ENCODE data around the gene COG5. TPM values are rescaled to one million over a fixed set of nuclear protein-coding genes. Genes with fewer than 3 reads are reported as not detected.
A peak's percentile ranks its signal among the peaks of the same experiment; 100 is the strongest.

The COG5 gene
- total and polyA plus RNA-seq, 11 donors: 9.4 to 61.6 (median 42.1) TPM

- WGBS, 4 donors: 72 to 85% (median 82%) methylated on average over 1 of the region's 1 CpG
- TF ChIP-seq POLR2A (IDR thresholded peaks at IDR 0.05) (no peak), CTCF (IDR thresholded peaks at IDR 0.05) (no peak)
- ATAC-seq (peak in 2 of 4 donors; percentile 38 to 56), DNase-seq (no peak)
- no peaks in the 10 kb centered on the region for H3K27me3 ChIP-seq
- intact Hi-C loops (cut with DNase I): no loop called here
- no peaks in the 10 kb centered on the region for H3K9me3 ChIP-seq
- peaks cover 0 to 44% (median 9%) of the 10 kb centered on the region in 9 donors for H3K36me3 ChIP-seq
- H3K4me3 ChIP-seq: no peak overlapping the region
- peak overlapping the region in 3 of 12 donors; percentile 2 to 28 (median 10) for H3K27ac ChIP-seq
- H3K4me1 ChIP-seq: peaks cover 0 to 28% (median 8%) of the 10 kb centered on the region in 12 donors
These were observed 329.7 kb downstream of the COG5 start for GRCh38 chr7:107233981-107234380.

- 62 to 65% (median 63%) methylated on average over 4 of the region's 4 CpGs for WGBS, 4 donors
- H3K9me3 ChIP-seq: no peaks in the 10 kb centered on the region
- H3K27me3 ChIP-seq: no peaks in the 10 kb centered on the region
- no peak overlapping the region for H3K4me3 ChIP-seq
- peaks cover 0 to 49% (median 9%) of the 10 kb centered on the region in 9 donors for H3K36me3 ChIP-seq
- peak overlapping the region in 6 of 12 donors; percentile 6 to 36 (median 26) for H3K27ac ChIP-seq
- intact Hi-C loops (cut with DNase I): no loop called here
- peak in 2 of 4 donors; percentile 33 to 57 for ATAC-seq
- no peak for DNase-seq
- TF ChIP-seq CTCF (IDR thresholded peaks at IDR 0.05): peak in 4 of 12 donors; percentile 9 to 28 (median 18)
- no peak for TF ChIP-seq POLR2A (IDR thresholded peaks at IDR 0.05)
- peaks cover 0 to 27% (median 8%) of the 10 kb centered on the region in 12 donors for H3K4me1 ChIP-seq
These were observed 330.5 kb downstream of the COG5 start for GRCh38 chr7:107233174-107233573.

GRCh38 chr7:107232568-107233090, 331.1 kb downstream of the COG5 start:
- DNase-seq (no peak), ATAC-seq (peak in 1 of 4 donors; percentile 10)
- 86 to 88% (median 87%) methylated on average over 7 of the region's 7 CpGs for WGBS, 4 donors
- Histone ChIP-seq H3K4me3 (no peak overlapping the region), H3K36me3 (peaks cover 0 to 49% (median 9%) of the 10 kb centered on the region in 9 donors), H3K27me3 (no peaks in the 10 kb centered on the region), H3K9me3 (no peaks in the 10 kb centered on the region), H3K4me1 (peaks cover 0 to 21% (median 8%) of the 10 kb centered on the region in 12 donors), H3K27ac (peak overlapping the region in 5 of 12 donors; percentile 6 to 36 (median 28))
- intact Hi-C loops (cut with DNase I): no loop called here
- TF ChIP-seq POLR2A (IDR thresholded peaks at IDR 0.05) (no peak), CTCF (IDR thresholded peaks at IDR 0.05) (no peak)

GRCh38 chr7:107230334-107230733, 333.4 kb downstream of the COG5 start:
- Histone ChIP-seq H3K27me3 (no peaks in the 10 kb centered on the region), H3K4me3 (no peak overlapping the region), H3K36me3 (peaks cover 0 to 48% (median 9%) of the 10 kb centered on the region in 9 donors), H3K9me3 (no peaks in the 10 kb centered on the region), H3K27ac (no peak overlapping the region), H3K4me1 (peaks cover 0 to 11% (median 0%) of the 10 kb centered on the region in 12 donors)
- intact Hi-C loops (cut with DNase I): no loop called here
- no peak for ATAC-seq
- DNase-seq: no peak
- 95 to 99% (median 98%) methylated on average over 3 of the region's 3 CpGs for WGBS, 4 donors
- no peak for TF ChIP-seq POLR2A (IDR thresholded peaks at IDR 0.05)
- no peak for TF ChIP-seq CTCF (IDR thresholded peaks at IDR 0.05)

Measured in heart left ventricle (tissue), 16 donors.